ENCODE results near the gene CHD6. TPM values are rescaled to one million over a fixed set of nuclear protein-coding genes. Genes with fewer than 3 reads are reported as not detected.

CHD6 gene
- polyA plus RNA-seq, 1 donor (not counting 4 experiments of a cell fraction or from before 2014, with no cell fraction given), result 6.8 TPM

DNA sequence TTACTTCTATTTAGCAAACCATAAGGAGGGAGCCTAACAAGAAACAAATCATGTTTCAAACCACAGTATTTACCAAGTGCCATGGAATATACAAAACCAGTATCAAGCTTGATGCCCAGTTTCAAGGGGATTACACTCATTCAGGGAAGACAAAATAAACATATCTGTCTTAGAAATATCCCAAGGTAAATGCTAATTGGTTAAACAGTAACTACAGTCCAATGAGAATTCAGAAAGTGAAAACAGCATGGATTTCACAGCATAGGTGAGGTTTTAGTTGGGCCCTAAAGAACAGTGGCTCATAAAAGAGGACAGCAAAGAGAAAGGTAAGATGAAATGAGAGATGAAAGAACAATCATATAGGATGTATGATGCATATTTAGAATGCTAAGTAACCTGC, 110.3 kb downstream of the CHD6 start:
- Histone ChIP-seq H3K4me3 (ENCODE audit: control insufficient read depth in 2 of 3, extremely low read depth in 1 of 3, insufficient read depth in 2 of 3, low read depth in 1 of 3, low read length in 3 of 3) (no peak overlapping the region), H3K9me1 (ENCODE audit: control insufficient read depth, extremely low read depth, insufficient read depth, low read length) (no peaks in the 10 kb centered on the region), H3K27me3 (ENCODE audit: control insufficient read depth, extremely low read depth, insufficient read depth, low read length) (no peaks in the 10 kb centered on the region), H3K4me1 (ENCODE audit: control insufficient read depth, extremely low read depth, insufficient read depth, low read length) (no peaks in the 10 kb centered on the region), H3K36me3 (ENCODE audit: control insufficient read depth in 2 of 2, extremely low read depth in 1 of 2, insufficient read depth in 2 of 2, low read length in 2 of 2) (peaks cover 0 to 9% of the 10 kb centered on the region in 2 experiments), H3K27ac (ENCODE audit: control insufficient read depth, insufficient read depth, low read length) (no peak overlapping the region), H3K4me2 (ENCODE audit: control insufficient read depth, extremely low read depth, insufficient read depth, low read depth, low read length) (no peak overlapping the region), H3K79me2 (ENCODE audit: control insufficient read depth, insufficient read depth, low read length) (no peaks in the 10 kb centered on the region), H3K9ac (ENCODE audit: control insufficient read depth, extremely low read depth, insufficient read depth, low read length) (no peak overlapping the region), H4K20me1 (ENCODE audit: control insufficient read depth, extremely low read depth, insufficient read depth, low read length) (no peaks in the 10 kb centered on the region), H2AFZ (ENCODE audit: control insufficient read depth, low read length) (no peak overlapping the region), H3K9me3 (ENCODE audit: control insufficient read depth, low read depth, low read length) (no peaks in the 10 kb centered on the region)
- dilution Hi-C loops (cut with MboI; ENCODE audit: extremely low pct_ligation_motif_present, low sequenced_read_pairs), result no loop called here
- FAIRE-seq (no peak), DNase-seq (ENCODE audit: low read depth, low spot score) (no peak)
- no peak for TF ChIP-seq EZH2 (IDR thresholded peaks at IDR 0.05; ENCODE audit: low read length)
- TF ChIP-seq, protein P1, sequence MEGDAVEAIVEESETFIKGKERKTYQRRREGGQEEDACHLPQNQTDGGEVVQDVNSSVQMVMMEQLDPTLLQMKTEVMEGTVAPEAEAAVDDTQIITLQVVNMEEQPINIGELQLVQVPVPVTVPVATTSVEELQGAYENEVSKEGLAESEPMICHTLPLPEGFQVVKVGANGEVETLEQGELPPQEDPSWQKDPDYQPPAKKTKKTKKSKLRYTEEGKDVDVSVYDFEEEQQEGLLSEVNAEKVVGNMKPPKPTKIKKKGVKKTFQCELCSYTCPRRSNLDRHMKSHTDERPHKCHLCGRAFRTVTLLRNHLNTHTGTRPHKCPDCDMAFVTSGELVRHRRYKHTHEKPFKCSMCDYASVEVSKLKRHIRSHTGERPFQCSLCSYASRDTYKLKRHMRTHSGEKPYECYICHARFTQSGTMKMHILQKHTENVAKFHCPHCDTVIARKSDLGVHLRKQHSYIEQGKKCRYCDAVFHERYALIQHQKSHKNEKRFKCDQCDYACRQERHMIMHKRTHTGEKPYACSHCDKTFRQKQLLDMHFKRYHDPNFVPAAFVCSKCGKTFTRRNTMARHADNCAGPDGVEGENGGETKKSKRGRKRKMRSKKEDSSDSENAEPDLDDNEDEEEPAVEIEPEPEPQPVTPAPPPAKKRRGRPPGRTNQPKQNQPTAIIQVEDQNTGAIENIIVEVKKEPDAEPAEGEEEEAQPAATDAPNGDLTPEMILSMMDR (optimal IDR thresholded peaks at IDR 0.05 in 1 of 3, IDR thresholded peaks at IDR 0.05 in 1 of 3, conservative IDR thresholded peaks at IDR 0.05 in 1 of 3; ENCODE audit: extremely low read depth in 1 of 3, insufficient read depth in 2 of 3, low read length in 3 of 3), result no peak

DNA sequence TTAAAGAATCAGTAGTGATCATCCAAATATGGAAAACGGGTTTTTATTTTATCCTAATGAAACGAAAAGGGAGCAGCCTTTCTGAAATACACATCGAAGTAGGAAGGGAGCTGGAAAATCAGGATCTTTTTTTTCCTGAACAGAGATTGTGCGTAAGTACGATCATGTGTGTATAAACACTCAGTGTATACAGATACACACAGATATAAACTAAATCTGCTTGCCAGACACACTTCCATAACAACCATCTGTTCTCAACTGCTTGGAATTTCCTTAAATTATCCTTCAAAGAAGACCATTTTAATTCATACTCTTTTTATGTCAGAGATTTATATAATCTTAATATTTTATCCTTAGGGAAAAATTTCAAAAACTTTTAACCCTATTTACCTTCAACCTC, 110.7 kb downstream of the CHD6 start:
- Histone ChIP-seq H3K4me3 (ENCODE audit: control insufficient read depth in 2 of 3, extremely low read depth in 1 of 3, insufficient read depth in 2 of 3, low read depth in 1 of 3, low read length in 3 of 3) (no peak overlapping the region), H3K4me1 (ENCODE audit: control insufficient read depth, extremely low read depth, insufficient read depth, low read length) (no peaks in the 10 kb centered on the region), H3K9ac (ENCODE audit: control insufficient read depth, extremely low read depth, insufficient read depth, low read length) (no peak overlapping the region), H3K27me3 (ENCODE audit: control insufficient read depth, extremely low read depth, insufficient read depth, low read length) (no peaks in the 10 kb centered on the region), H4K20me1 (ENCODE audit: control insufficient read depth, extremely low read depth, insufficient read depth, low read length) (no peaks in the 10 kb centered on the region), H3K4me2 (ENCODE audit: control insufficient read depth, extremely low read depth, insufficient read depth, low read depth, low read length) (no peak overlapping the region), H2AFZ (ENCODE audit: control insufficient read depth, low read length) (no peak overlapping the region), H3K79me2 (ENCODE audit: control insufficient read depth, insufficient read depth, low read length) (no peaks in the 10 kb centered on the region), H3K9me1 (ENCODE audit: control insufficient read depth, extremely low read depth, insufficient read depth, low read length) (no peaks in the 10 kb centered on the region), H3K9me3 (ENCODE audit: control insufficient read depth, low read depth, low read length) (no peaks in the 10 kb centered on the region), H3K36me3 (ENCODE audit: control insufficient read depth in 2 of 2, extremely low read depth in 1 of 2, insufficient read depth in 2 of 2, low read length in 2 of 2) (peaks cover 0 to 7% of the 10 kb centered on the region in 2 experiments), H3K27ac (ENCODE audit: control insufficient read depth, insufficient read depth, low read length) (no peak overlapping the region)
- no peak for DNase-seq (ENCODE audit: low read depth, low spot score)
- dilution Hi-C loops (cut with MboI; ENCODE audit: extremely low pct_ligation_motif_present, low sequenced_read_pairs), result no loop called here
- no peak for TF ChIP-seq EZH2 (IDR thresholded peaks at IDR 0.05; ENCODE audit: low read length)
- TF ChIP-seq, protein P1 (optimal IDR thresholded peaks at IDR 0.05 in 1 of 3, IDR thresholded peaks at IDR 0.05 in 1 of 3, conservative IDR thresholded peaks at IDR 0.05 in 1 of 3; ENCODE audit: extremely low read depth in 1 of 3, insufficient read depth in 2 of 3, low read length in 3 of 3), result no peak
- no peak for FAIRE-seq

Data from keratinocyte (primary cell).